Spinal cord (tissue), 10 donors: ENCODE data around the gene ING3. TPM values are rescaled to one million over a fixed set of nuclear protein-coding genes. Genes with fewer than 3 reads are reported as not detected.

Experiments
- DNase-seq, 6 donors: peaks; one replicate each; pipeline versions ENCODE4 v3.0.0 to v3.0.0-alpha.2; 2013 to 2015; ENCODE audit warnings: low spot score in 6 of 6, low read depth in 4 of 6
- H3K27ac ChIP-seq: one replicate; pipeline ENCODE4 v1.5.1; 2013; ENCODE audit warnings: low read depth, low read length, control low read depth
- H3K27me3 ChIP-seq: one replicate; pipeline ENCODE4 v1.6.1; 2013; ENCODE audit warnings: low read length; ENCODE audit not compliant: control insufficient read depth, insufficient read depth
- H3K36me3 ChIP-seq: one replicate; pipeline ENCODE4 v1.6.1; 2013; ENCODE audit warnings: low read length; ENCODE audit not compliant: control insufficient read depth, insufficient read depth
- H3K4me1 ChIP-seq: one replicate; pipeline ENCODE4 v1.6.1; 2013; ENCODE audit warnings: low read length; ENCODE audit not compliant: control insufficient read depth, insufficient read depth
- H3K4me3 ChIP-seq: one replicate; pipeline ENCODE4 v1.5.1; 2013; ENCODE audit warnings: low read depth, low read length, control low read depth
- H3K9me3 ChIP-seq: one replicate; pipeline ENCODE4 v1.6.1; 2013; ENCODE audit warnings: low read length; ENCODE audit not compliant: control insufficient read depth, insufficient read depth
- WGBS: methylation state at CpG from one replicate; pipeline ENCODE4 v1.1.5; 2013; ENCODE audit warnings: missing lambda C conversion rate; ENCODE audit not compliant: insufficient coverage; 5-methylcytosine and 5-hydroxymethylcytosine counted together
- polyA plus RNA-seq, 2 donors: library from polyadenylated mRNA; unstranded; fragments of 120-200 nt; gene quantifications; one replicate each; pipeline ENCODE4 v1.2.1, GENCODE V29; 2013; ENCODE audit not compliant: insufficient read length in 2 of 2
- total RNA-seq, 2 donors: library from RNA; depleted of rRNA in 1 of 2; stranded (reverse); fragments of 120-200 nt in 1 of 2; fragments of >200 nt in 1 of 2; gene quantifications; one replicate each; pipeline versions ENCODE4 v1.2.3 to v1.2.4, GENCODE V29; 2013 to 2014
- donor health status: healthy.

ING3 gene
- total and polyA plus RNA-seq, 4 donors = 25.8 to 40.3 (median 31.8) TPM

DNA sequence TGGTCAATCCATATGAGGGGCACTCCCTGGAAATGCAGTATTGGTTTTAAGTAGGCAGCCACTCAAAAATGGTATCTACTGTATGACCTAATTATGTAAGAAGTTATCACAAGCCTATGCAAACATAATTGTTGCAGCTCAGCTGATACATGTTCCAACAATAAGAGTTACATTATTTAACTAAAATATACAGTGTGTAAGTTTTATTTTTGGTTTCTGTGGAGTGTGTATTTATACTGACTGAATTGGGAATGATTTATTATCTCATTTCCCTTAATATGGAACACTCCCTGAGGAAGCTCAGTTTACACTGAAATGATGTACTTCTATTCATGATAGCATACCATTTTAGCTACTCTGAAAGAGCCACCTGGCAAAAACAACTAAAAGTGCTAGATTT lies 2.6 kb upstream of the ING3 start:
- DNase-seq = no peak
- Histone ChIP-seq H3K27me3 (no peaks in the 10 kb centered on the region), H3K27ac (no peak overlapping the region), H3K4me1 (no peaks in the 10 kb centered on the region), H3K9me3 (no peaks in the 10 kb centered on the region), H3K36me3 (no peaks in the 10 kb centered on the region), H3K4me3 (no peak overlapping the region)

- Histone ChIP-seq H3K27ac (no peak overlapping the region), H3K27me3 (no peaks in the 10 kb centered on the region), H3K36me3 (no peaks in the 10 kb centered on the region), H3K9me3 (no peaks in the 10 kb centered on the region), H3K4me3 (peak overlapping the region; percentile 87), H3K4me1 (no peaks in the 10 kb centered on the region)
- peak in 1 of 6 donors; percentile 1 for DNase-seq
- WGBS = no CpG with 5 or more reads among the region's 8 CpGs
These were observed 1.1 kb upstream of the ING3 start for GRCh38 chr7:120949393-120949911.

- Histone ChIP-seq H3K27ac (peak overlapping the region; percentile 55), H3K36me3 (peaks cover 3% of the 10 kb centered on the region)
- WGBS = 0% methylated on average over 1 of the region's 10 CpGs
These were observed 509 bp upstream of the ING3 start for GRCh38 chr7:120949998-120950538.

GRCh38 chr7:120951309-120951699 lies 727 bp downstream of the ING3 start:
- 0% methylated on average over 1 of the region's 8 CpGs for WGBS
- Histone ChIP-seq H3K9me3 (no peaks in the 10 kb centered on the region), H3K4me1 (no peaks in the 10 kb centered on the region), H3K4me3 (peak overlapping the region; percentile 87), H3K36me3 (peaks cover 5% of the 10 kb centered on the region), H3K27ac (peak overlapping the region; percentile 99), H3K27me3 (no peaks in the 10 kb centered on the region)
- no peak for DNase-seq

More at GRCh38 chr7:120949998-120950538, 509 bp upstream of the ING3 start:
- peak overlapping the region; percentile 87 for H3K4me3 ChIP-seq
- H3K27me3 ChIP-seq = no peaks in the 10 kb centered on the region
- H3K4me1 ChIP-seq = no peaks in the 10 kb centered on the region
- peak in 2 of 6 donors; percentile 1 to 4 for DNase-seq
- H3K9me3 ChIP-seq = no peaks in the 10 kb centered on the region

DNA sequence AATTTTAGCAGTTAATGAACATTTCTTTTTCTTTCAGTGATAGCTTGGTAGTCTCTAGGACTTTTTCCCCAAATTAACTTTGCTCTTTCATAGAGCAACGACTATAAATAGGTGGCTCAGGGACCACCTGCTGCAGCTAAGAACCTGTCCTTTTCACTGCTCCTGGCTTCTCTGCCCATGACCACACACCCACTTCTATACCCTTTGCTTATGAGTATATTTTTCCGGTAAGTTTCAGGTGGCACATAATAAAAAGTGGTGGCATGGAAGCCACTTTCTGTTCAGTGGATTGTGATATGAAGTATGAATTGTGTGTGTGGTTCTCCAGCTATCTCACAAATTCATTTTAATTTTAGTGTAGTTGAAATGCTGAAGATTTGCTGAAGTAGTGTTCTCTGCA lies 1.2 kb downstream of the ING3 start:
- Histone ChIP-seq H3K27me3 (no peaks in the 10 kb centered on the region), H3K4me1 (no peaks in the 10 kb centered on the region), H3K4me3 (no peak overlapping the region), H3K9me3 (no peaks in the 10 kb centered on the region), H3K36me3 (peaks cover 5% of the 10 kb centered on the region), H3K27ac (no peak overlapping the region)
- no peak for DNase-seq
- WGBS = no CpG with 5 or more reads among the region's 2 CpGs

DNA sequence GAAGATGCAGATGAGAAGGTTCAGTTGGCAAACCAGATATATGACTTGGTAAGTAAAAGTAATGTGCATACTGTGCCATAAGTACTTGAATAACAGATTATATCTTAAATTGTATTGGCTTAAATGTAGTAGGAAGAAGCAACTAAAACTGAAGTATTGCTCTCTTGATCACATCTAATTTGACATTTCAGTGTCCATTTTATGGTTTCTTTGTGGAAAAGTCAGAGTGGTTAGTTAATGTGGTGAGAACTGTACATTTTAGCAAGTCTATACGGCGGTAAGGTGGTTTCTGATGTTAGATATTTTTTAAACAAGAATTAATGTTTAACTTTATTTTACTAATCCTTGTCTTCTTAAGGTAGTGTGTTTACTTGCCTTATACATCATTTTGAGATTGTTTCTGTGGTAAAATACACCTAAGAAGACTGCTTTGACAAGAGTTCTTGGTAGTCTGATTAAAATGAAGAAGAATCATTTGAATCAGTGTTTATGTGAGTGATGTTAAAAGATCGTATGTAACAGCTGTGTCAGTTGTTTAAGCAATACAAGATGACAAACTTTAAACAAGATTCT lies 5.1 kb downstream of the ING3 start:
- Histone ChIP-seq H3K27ac (no peak overlapping the region), H3K36me3 (peaks cover 10% of the 10 kb centered on the region), H3K4me3 (no peak overlapping the region), H3K27me3 (no peaks in the 10 kb centered on the region), H3K4me1 (no peaks in the 10 kb centered on the region), H3K9me3 (no peaks in the 10 kb centered on the region)
- no peak for DNase-seq
- WGBS = no CpG with 5 or more reads among the region's 3 CpGs

GRCh38 chr7:120959929-120960484 lies 9.4 kb downstream of the ING3 start:
- H3K27me3 ChIP-seq = no peaks in the 10 kb centered on the region
- H3K9me3 ChIP-seq = no peaks in the 10 kb centered on the region
- WGBS = 94% methylated on average over 5 of the region's 8 CpGs
- peaks cover 7% of the 10 kb centered on the region for H3K36me3 ChIP-seq
- DNase-seq = no peak
- H3K4me3 ChIP-seq = no peak overlapping the region
- no peak overlapping the region for H3K27ac ChIP-seq
- no peaks in the 10 kb centered on the region for H3K4me1 ChIP-seq

DNA sequence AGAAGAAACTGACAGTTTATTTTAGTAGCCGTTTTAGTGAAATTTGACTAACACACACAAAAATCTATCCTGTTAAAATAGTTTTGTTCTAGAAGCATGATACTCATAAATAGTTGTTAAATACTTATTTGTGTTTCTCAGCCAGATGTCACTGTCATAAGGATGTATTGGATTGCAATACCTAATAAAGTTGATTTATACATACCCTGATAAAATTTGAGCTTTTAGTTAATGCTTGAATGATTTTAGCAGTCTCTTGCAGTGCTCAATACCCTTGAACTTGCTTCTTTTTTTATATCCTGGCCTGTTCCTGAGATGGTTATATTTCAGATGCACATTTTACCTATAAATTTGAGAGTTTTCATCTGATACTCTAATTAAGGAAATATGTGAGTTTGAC lies 10.1 kb downstream of the ING3 start:
- no CpG with 5 or more reads among the region's 1 CpG for WGBS
- no peaks in the 10 kb centered on the region for H3K9me3 ChIP-seq
- H3K36me3 ChIP-seq = peaks cover 5% of the 10 kb centered on the region
- H3K4me1 ChIP-seq = no peaks in the 10 kb centered on the region
- no peak overlapping the region for H3K4me3 ChIP-seq
- H3K27ac ChIP-seq = no peak overlapping the region
- no peak for DNase-seq
- H3K27me3 ChIP-seq = no peaks in the 10 kb centered on the region

GRCh38 chr7:120961638-120962173 lies 11.1 kb downstream of the ING3 start:
- Histone ChIP-seq H3K36me3 (peaks cover 5% of the 10 kb centered on the region), H3K27ac (no peak overlapping the region), H3K4me3 (no peak overlapping the region), H3K9me3 (no peaks in the 10 kb centered on the region), H3K4me1 (no peaks in the 10 kb centered on the region), H3K27me3 (no peaks in the 10 kb centered on the region)
- 60% methylated on average over 1 of the region's 1 CpG for WGBS
- no peak for DNase-seq

DNA sequence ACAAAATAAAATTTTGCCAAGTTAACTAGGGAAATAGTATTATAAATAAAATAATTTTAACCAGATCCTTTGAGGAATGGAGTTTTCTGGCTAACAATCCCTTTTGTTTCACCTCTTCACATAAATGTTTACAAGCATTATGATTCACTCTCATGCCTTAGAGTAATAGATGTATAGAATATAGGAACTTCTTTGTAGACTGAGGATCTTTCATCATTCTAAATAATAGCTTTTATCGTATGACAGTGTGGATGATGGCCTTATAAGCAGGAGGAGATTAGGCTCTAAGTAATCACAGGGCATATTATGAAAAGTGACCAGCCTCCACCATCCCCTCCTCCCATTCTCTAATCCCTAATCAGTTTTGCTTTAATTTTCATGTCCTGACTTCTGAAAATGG lies 13.5 kb downstream of the ING3 start:
- DNase-seq = no peak
- no peaks in the 10 kb centered on the region for H3K9me3 ChIP-seq
- no peak overlapping the region for H3K27ac ChIP-seq
- no peaks in the 10 kb centered on the region for H3K4me1 ChIP-seq
- H3K36me3 ChIP-seq = peaks cover 8% of the 10 kb centered on the region
- H3K4me3 ChIP-seq = no peak overlapping the region
- WGBS = no CpG with 5 or more reads among the region's 1 CpG
- no peaks in the 10 kb centered on the region for H3K27me3 ChIP-seq
